Measurements from ENCODE around the gene KIF23. TPM values are rescaled to one million over a fixed set of nuclear protein-coding genes. Genes with fewer than 3 reads are reported as not detected.

The KIF23 gene
- total RNA-seq, 4 donors from 2014 or later = 0.47 to 0.81 TPM; not detected in 2

DNA sequence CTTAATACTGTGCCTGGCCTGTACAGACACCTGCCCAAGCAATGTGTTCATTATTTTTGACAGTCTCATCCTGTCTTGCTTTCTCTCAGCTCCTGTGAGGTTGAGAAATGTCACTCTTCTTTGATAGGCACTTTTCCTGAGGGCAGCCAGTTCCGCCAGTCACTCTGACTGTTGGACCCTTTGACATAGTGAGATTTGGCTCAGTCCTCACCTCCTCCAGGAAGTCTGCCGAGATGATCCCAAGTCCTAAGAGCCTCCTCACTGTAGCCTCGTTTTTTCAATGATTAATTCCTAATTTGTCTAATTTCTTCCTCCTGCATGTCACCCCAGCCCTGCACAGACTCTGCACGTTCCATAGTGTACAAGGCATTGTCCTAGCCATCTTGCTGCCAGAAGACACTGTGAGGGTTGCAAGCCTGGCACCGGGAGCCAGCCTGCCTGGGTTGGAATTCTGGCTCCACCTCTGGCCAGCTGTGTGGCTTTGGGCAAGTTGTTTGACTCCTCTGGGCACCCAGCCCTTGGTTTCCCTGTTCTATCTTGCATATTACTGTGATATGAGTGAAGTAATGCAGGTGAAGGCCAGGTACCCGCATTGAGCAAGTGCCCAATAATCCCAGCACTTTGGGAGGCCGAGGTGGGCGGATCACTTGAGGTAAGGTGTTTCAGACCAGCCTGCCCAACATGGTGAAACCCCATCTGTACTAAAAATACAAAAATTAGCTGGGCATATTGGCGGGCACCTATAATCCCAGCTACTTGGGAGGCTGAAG, 62.7 kb downstream of the KIF23 start:
- no peak for ATAC-seq
- H3K9me3 ChIP-seq = no peaks in the 10 kb centered on the region
- no peaks in the 10 kb centered on the region for H3K4me1 ChIP-seq
- no peak for DNase-seq
- no peak overlapping the region for H3K4me3 ChIP-seq
- H3K27ac ChIP-seq = no peak overlapping the region
- in situ Hi-C loops (cut with MboI; ENCODE audit: low sequenced_read_pairs in 4 of 4) (loop anchor here in 3 of 4 donors (10.0 kb wide), 1 partner anchor 1008 kb away; no protein-coding TSS in a partner anchor), intact Hi-C loops (cut with DNase I; ENCODE audit: low total_unique reads) (loop anchor here (2.0 to 10.0 kb wide), 2 partner anchors 118 to 1012 kb away; no protein-coding TSS in a partner anchor)
- no peaks in the 10 kb centered on the region for H3K27me3 ChIP-seq
- TF ChIP-seq CTCF (IDR thresholded peaks at IDR 0.05 in 4 of 5, conservative IDR thresholded peaks at IDR 0.05 in 1 of 5) (no peak), POLR2A (IDR thresholded peaks at IDR 0.05) (no peak)
- H3K36me3 ChIP-seq = no peaks in the 10 kb centered on the region

DNA sequence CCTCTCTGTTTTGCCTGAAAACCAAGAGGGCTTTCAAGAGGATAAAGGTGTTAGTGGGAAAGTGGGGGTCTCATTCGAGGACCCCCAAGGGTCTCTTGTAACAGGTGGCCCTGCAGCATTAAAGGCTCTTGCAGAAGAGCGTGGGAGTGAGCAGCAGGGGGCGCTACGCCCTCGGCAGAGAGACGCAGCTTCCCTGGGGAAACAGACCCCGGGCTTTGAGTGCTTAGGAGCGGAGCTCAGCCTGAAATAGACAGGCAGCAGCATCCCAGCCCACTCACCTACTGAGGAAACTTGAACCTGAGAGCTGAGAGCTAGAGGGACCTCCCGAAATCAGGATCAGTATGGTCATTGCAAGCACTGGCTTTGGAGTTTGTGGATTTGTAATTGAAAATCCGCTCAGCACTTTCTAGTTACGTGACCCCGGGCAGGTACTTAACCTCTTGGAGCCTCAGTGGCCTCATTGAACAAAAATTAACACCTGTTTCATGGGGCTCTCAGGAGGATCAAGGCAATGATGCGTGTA, 64.2 kb downstream of the KIF23 start:
- Histone ChIP-seq H3K27ac (no peak overlapping the region), H3K27me3 (no peaks in the 10 kb centered on the region), H3K9me3 (no peaks in the 10 kb centered on the region), H3K4me3 (no peak overlapping the region), H3K4me1 (no peaks in the 10 kb centered on the region), H3K36me3 (no peaks in the 10 kb centered on the region)
- intact Hi-C loops (cut with DNase I; ENCODE audit: low total_unique reads) = loop anchor here (10.0 kb wide), 1 partner anchor 116 kb away; no protein-coding TSS in a partner anchor
- ATAC-seq (no peak), DNase-seq (no peak)
- in situ Hi-C loops (cut with MboI; ENCODE audit: low sequenced_read_pairs in 4 of 4) = loop anchor here in 3 of 4 donors (10.0 kb wide), 1 partner anchor 1006 kb away; no protein-coding TSS in a partner anchor
- TF ChIP-seq POLR2A (IDR thresholded peaks at IDR 0.05) (no peak), CTCF (IDR thresholded peaks at IDR 0.05 in 4 of 5, conservative IDR thresholded peaks at IDR 0.05 in 1 of 5) (peak; percentile 52 to 80 (median 72))

GRCh38 chr15:69479081-69479480, 64.9 kb downstream of the KIF23 start:
- Histone ChIP-seq H3K27ac (no peak overlapping the region), H3K9me3 (no peaks in the 10 kb centered on the region), H3K27me3 (no peaks in the 10 kb centered on the region), H3K4me3 (no peak overlapping the region), H3K36me3 (no peaks in the 10 kb centered on the region), H3K4me1 (no peaks in the 10 kb centered on the region)
- TF ChIP-seq POLR2A (IDR thresholded peaks at IDR 0.05) = no peak
- no peak for TF ChIP-seq CTCF (IDR thresholded peaks at IDR 0.05 in 4 of 5, conservative IDR thresholded peaks at IDR 0.05 in 1 of 5)
- intact Hi-C loops (cut with DNase I; ENCODE audit: low total_unique reads) = loop anchor here (10.0 kb wide), 1 partner anchor 116 kb away; no protein-coding TSS in a partner anchor
- ATAC-seq = no peak
- in situ Hi-C loops (cut with MboI; ENCODE audit: low sequenced_read_pairs in 4 of 4) = loop anchor here in 3 of 4 donors (10.0 kb wide), 1 partner anchor 1006 kb away; no protein-coding TSS in a partner anchor
- no peak for DNase-seq

DNA sequence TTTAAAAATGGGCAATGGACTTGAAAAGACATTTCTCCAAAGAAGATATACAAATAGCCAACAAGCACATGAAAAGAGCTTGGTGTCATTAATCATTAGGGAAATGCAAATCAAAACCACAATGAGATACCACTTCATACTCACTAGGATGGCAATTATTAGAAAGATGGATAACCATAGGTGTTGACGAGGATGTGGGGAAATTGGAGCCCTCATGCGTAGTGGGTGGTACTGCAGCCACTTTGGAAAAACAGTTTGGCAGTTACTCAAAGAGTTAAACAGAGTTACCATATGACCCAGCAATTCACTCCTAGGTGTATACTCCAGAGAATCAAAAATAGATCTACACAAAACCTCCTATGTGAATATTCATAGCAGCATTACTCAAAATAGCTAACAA, 65.8 kb downstream of the KIF23 start:
- in situ Hi-C loops (cut with MboI; ENCODE audit: low sequenced_read_pairs in 4 of 4) (loop anchor here in 3 of 4 donors (10.0 kb wide), 1 partner anchor 1005 kb away; no protein-coding TSS in a partner anchor), intact Hi-C loops (cut with DNase I; ENCODE audit: low total_unique reads) (loop anchor here (10.0 kb wide), 1 partner anchor 115 kb away; no protein-coding TSS in a partner anchor)

More for the DNA sequence above, 65.8 kb downstream of the KIF23 start:
- H3K4me3 ChIP-seq = no peak overlapping the region
- no peaks in the 10 kb centered on the region for H3K9me3 ChIP-seq
- no peaks in the 10 kb centered on the region for H3K27me3 ChIP-seq
- ATAC-seq = no peak
- DNase-seq = no peak
- H3K27ac ChIP-seq = no peak overlapping the region
- TF ChIP-seq POLR2A (IDR thresholded peaks at IDR 0.05) = no peak
- TF ChIP-seq CTCF (IDR thresholded peaks at IDR 0.05 in 4 of 5, conservative IDR thresholded peaks at IDR 0.05 in 1 of 5) = no peak
- no peaks in the 10 kb centered on the region for H3K36me3 ChIP-seq
- peaks cover under 1 to 2% of the 10 kb centered on the region in 2 donors for H3K4me1 ChIP-seq

Data from gastrocnemius medialis (tissue), 4 donors.